ENCODE measurements around the gene PTPRS.

The PTPRS gene

DNA sequence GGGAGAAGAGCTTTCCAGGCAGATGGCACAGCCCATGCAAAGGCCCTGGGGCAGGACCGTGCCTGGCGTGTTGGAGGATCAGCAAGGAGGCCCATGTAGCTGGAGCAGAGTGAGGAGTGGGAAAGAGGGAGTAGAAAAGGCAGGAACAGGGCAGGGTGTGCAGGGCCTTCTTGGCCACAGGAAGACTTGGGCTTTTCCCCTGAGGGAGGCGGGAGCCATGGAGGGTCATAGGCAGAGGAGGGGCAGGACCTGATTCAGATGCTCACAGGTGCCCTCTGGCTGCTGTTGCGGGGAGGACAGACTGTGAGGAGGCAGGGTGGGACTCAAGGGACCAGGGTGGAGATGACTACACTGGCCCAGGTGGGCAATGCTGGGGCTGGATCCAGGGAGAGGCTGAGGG, 13.8 kb upstream of the PTPRS start:
- no peak for DNase-seq

GRCh38 chr19:5352229-5352763, 11.7 kb upstream of the PTPRS start:
- no peak for DNase-seq

GRCh38 chr19:5351731-5352228, 11.2 kb upstream of the PTPRS start:
- no peak for DNase-seq

DNA sequence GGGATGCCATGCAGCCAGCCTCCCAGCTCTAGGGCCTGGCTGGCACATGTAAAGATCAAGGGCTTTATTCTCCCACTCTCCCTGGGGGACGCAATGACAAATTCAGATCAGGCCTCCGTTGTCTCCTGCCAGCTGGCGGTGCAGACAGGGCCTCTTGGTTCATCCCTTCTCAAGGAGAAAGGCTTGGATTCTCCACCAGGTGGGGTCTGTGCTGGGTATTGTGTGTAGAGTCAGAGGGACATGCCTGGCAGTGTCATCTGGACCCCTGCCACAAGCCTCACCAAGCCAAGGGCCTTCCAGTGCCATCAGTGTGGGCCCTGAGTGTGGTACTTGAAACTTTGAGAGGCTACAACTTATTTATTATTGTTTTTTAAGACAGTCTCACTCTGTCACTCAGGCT, 8.4 kb upstream of the PTPRS start:
- DNase-seq = no peak

DNA sequence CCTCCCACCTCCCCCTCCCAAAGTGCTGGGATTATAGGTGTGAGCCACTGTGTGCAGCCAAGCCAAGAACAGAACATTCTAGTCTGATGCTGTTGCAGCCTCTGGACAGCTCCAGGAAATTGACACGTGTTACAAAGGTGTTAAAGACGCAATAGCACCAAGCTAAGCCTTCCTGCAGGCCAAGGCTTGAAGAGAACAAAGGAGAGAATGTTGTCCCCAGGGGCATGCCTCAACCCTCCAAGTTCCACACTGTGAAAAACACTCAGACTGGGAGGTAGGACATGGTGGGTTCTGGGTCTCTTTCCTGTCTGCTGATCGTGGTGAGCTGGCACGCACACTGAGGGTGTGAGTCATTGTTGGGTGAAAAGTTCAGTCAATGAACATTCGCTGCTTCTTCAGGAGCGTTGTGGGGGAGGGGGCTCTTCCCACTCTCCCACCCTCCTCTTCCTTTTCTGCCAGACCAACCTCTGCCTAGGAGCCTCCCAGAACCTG, 5.3 kb upstream of the PTPRS start:
- DNase-seq = no peak

DNA sequence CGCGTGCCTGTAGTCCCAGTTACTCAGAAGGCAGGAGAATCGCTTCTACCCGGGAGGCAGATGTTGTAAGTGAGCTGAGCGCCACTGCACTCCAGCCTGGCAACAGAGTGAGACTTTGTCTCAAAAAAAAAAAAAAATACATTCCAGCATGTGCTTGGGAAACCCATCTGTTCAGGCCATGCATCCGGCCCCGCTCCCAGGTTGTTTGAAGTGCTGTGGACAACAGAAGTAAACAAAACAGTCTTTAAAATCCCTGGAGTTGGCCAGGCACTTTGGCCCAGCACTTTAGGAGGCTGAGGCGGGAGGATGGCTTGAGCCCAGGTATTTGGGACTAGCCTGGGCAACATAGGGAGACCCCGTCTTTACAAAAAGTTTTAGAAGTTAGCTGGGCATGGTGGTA, 3.2 kb upstream of the PTPRS start:
- no peak for DNase-seq

- no peak for DNase-seq
These were observed 2.1 kb upstream of the PTPRS start for GRCh38 chr19:5342573-5343201.

- no peak for DNase-seq
These were observed 1.4 kb upstream of the PTPRS start for GRCh38 chr19:5341981-5342380.

DNA sequence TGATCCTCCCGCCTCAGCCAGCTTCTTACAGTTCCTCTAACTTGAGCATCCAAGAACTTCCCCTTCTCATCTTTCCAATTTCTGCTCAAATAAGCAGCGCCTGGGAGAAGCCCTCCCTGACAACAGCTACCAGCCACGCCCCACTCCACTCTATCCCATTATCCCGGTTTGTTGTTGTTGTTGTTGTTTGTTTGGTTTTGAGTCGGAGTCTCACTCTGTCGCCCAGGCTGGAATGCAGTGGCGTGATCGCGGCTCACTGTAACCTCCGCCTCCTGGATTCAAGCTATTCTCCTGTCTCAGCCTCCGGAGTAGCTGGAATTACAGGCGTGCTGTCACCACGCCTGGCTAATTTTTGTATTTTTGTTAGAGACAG, 822 bp upstream of the PTPRS start:
- no peak for DNase-seq

DNA sequence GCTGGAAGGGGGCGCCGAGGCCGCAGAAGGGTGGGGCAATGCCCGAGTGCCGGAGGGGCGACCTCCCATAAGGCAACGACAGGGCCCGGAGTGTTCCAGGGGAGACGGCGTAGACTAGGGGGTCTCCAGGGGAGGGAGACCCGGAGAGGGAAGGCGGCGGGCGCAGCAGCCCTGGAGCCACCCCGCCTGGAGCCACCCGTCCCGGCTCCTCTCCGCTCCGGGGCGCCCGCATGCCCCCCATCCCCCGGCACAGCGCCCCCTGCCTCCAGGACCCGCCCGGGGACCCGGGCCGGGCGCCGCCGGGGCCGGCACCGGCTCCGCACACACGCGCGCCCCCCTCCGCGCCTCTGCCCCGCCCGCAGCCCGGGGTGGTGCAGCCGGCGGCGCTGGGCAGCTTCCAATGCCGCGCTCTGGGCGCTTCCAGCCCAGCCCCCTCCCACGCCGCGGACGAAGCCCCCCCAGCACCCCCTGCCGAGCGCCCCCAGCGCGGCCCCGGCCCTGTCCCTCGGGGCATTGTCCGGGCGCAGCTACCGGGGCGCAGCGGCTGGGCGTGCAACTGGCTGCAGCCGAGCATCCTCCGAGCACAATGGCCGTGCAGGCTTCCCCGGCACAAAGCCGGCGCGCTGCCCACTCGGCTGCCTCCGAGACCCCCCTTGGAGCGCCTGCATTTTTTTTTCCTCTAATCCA, 519 bp downstream of the PTPRS start:
- DNase-seq = no peak

DNA sequence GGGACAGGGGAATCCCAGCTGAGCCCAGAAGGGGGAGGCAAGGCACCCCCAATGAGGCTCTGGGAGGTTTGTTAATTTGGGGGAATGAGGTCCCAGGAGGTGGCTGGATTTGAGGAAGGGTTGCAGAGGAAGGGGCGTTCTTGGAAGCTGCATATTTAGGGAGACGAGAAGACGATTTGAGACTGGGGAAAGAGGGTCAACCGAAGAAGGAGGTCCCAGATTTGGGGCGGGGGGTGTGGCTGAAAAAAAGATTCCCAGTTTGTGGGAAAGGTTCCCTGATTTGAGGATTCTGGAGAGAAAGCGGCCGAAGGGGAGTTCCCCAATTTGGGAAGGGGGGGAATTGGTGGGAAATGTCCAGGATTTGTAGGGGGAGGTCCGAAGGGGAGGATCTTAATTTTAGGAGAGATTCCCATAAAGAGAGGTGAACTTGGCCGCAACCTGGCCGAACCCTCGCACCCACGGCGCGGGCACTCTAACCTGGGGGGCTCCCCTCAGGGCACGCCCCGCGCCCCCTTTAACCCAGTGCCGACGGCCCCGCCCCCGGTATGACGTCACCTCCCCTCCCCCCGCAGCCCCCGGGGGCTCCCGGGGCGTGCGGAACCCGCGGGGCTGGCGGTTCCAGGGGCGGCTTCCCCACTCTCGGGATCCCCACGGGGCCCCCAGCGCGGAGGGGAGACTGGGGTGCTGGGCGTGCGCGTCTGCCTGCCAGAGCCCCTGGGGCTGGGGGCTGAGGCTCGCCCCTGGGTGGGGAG, 1.2 kb downstream of the PTPRS start:
- DNase-seq = no peak

GRCh38 chr19:5338656-5339197, 1.9 kb downstream of the PTPRS start:
- DNase-seq = no peak

- no peak for DNase-seq
These were observed 2.6 kb downstream of the PTPRS start for GRCh38 chr19:5337708-5338655.

GRCh38 chr19:5337126-5337525, 3.5 kb downstream of the PTPRS start:
- DNase-seq = no peak

- DNase-seq = no peak
These were observed 4.2 kb downstream of the PTPRS start for GRCh38 chr19:5336195-5336965.

DNA sequence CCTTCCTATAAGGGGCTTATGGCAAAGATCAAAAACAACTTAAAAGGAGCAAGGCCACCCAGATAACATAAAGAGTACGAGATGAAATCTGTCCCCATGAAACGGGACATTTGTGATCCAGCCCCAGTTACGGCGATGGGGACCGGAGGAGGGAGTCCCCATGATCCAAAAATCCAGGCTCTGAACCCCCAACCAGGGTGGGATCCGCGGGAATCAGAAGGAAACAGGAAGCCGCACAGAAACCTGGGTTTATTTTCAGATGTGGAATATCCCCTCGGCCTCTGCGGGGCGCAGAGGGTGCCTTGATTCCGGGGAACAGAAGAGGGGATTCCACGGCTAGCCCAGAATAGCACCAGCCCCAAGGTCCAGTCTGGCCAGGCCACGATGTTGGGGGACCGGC, 5.0 kb downstream of the PTPRS start:
- DNase-seq = no peak

DNA sequence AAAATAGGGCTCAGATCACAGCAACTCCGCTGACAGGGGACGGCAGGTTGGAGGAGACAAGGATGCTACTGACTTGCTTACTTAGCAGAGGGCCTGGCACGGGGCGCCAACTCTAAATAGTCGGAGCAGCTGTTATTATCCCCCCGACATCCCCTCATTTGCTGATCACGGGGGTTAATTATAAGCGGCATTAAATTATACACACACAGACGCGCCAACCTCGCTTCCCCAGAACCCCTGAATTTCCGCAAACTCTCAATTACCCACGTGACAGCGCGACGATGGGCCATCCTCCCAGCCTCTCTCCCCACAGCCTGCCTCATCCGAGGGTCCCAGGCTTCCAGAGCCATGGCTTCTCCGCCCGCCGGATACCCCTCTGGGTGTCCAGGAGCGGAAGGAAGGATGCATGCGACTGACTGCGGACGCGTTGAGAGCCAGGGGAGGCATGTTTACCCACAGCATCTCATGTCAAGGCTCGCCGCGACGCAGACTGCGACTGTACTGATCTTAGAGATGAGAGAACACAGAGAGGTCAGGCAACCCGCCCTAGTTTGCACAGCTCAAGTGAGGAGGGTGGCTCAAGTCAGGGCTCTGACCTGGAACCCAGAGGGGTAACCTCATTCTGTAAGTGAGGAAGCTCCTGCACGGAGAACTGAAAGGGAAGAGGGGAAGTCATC, 5.7 kb downstream of the PTPRS start:
- DNase-seq = no peak

- no peak for DNase-seq
These were observed 6.3 kb downstream of the PTPRS start for GRCh38 chr19:5334366-5334739.

DNA sequence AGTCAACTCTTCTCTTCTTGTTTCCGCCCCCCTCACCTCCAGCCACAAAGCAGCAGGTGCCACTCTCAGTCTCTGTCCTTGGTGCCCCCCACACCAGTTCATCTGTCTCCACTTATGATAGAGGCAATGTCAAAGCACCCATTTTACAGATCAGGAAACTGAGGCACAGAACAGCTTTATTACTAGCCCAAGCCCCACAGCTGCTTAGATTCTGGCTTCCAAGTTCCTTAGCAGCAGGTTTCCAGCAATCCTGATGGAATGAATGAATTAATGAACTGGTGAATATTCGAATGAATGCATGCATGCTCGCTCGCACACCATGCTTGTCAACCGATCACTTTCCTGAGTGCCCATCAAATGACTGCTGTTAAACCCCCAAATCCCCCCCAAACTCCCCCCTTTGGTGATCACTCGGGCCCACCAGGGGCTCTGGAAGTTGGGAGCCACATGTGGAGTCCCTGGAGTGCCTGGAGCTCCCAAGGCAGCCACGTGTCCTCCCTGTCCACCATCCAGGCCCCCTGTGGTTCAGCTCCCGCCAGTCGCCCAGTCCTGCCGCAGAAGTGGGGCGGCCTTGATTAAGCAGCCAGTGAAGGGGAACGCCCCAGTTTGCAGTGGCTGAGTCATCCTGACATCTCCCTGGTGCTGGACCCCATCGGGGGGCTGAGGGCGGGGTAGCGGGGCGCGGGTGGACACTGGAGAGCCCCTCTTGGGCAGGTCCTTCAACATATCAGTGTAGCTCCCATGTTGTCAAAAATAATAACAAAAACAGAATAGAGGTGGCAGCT, 6.8 kb downstream of the PTPRS start:
- no peak for DNase-seq

- no peak for DNase-seq
These were observed 8.1 kb downstream of the PTPRS start for GRCh38 chr19:5332501-5332900.
